Measurements from ENCODE around the gene SLC22A1.

DNA sequence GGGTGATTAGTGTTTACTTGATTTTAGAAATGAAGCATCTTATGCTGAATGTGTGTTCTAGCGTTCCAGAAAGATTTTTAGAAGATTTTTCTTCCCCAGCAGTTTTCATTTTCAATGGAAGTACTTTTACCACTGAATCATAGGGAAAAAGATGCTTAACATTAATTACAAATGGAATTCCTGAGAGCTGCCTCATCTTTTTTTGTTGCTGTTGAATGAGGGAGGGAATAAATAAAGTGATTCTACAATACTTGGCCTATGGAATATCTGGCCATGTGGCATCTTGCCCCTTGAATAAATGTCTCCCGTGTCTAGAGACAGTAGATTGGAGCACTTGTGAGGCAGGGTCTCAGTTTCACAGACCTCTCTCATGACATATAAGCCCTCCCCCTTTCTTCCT lies 44.1 kb upstream of the SLC22A1 start:
- TF ChIP-seq SMC3 (IDR thresholded peaks at IDR 0.05; ENCODE audit: low read length) = no peak
- TF ChIP-seq HDAC1 (CRISPR knock-in tag; IDR thresholded peaks at IDR 0.05) = no peak
- TF ChIP-seq CTCF (CRISPR knock-in tag; IDR thresholded peaks at IDR 0.05) = no peak
- TF ChIP-seq POLR2G (IDR thresholded peaks at IDR 0.05; ENCODE audit: low read depth, low read length) = no peak
- no peak for TF ChIP-seq ATF3 (CRISPR knock-in tag; IDR thresholded peaks at IDR 0.05)
- no peak for TF ChIP-seq ZSCAN20 (CRISPR knock-in tag; IDR thresholded peaks at IDR 0.05; ENCODE audit: borderline replicate concordance)
- TF ChIP-seq PRMT3 (CRISPR knock-in tag; IDR thresholded peaks at IDR 0.05; ENCODE audit: borderline replicate concordance, low read depth) = no peak
- no peak for TF ChIP-seq ZNF709 (CRISPR knock-in tag; IDR thresholded peaks at IDR 0.05)
- TF ChIP-seq SNRNP70 (IDR thresholded peaks at IDR 0.05; ENCODE audit: low read depth, low read length) = no peak
- no peak for TF ChIP-seq XRCC5 (optimal IDR thresholded peaks at IDR 0.05; ENCODE audit: low read length)
- no peak for TF ChIP-seq NR2C2 (CRISPR knock-in tag; IDR thresholded peaks at IDR 0.05; ENCODE audit: borderline replicate concordance)

Measured in HepG2 (cell line).